ELF-1 (cell line): ENCODE data around the gene RNF32.
"Not testable (repeated sequence)": the region's sequence is repeated elsewhere in the genome, so short reads cannot be mapped to it uniquely, and the experiment has no call there.

ENCODE experiments used
- DNase-seq: peaks from one replicate; pipeline ENCODE4 v3.0.0-alpha.2; 2016; ENCODE audit warnings: low read depth, low spot score

Gene RNF32

DNA sequence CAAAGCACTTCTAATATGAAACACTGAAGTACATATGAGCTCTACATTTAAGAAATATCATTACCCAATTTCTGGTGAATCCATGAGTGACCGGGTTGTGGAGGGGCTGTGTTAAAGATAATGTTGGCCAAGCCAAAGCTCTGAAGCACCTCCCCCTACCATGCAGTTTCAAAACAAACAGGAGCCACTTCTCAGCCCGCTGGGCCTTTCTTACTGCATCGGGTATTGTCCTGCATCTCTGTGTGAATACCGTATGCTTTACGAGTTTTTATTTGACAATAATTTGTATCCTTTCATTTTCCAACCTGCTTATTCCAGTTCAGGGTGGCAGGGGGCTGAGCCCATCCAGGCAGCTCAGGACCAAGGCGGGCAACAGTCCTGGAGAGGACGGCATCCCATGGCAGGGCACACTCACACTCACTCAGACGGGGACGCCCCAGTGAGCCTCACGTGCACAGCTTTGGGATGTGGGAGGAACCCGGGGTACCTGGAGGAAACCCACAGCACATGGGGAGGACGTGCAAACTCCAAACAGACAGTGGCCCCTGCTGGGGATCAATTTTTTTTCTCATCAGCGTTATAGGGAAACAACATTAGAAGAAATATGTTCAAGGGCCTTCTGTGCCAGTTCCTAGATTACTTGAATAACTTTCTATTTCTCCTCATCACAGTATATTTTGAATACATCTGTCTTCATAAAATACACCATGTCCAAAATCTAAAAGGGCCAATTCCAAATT, 1.9 kb downstream of the RNF32 start:
- DNase-seq: no peak

DNA sequence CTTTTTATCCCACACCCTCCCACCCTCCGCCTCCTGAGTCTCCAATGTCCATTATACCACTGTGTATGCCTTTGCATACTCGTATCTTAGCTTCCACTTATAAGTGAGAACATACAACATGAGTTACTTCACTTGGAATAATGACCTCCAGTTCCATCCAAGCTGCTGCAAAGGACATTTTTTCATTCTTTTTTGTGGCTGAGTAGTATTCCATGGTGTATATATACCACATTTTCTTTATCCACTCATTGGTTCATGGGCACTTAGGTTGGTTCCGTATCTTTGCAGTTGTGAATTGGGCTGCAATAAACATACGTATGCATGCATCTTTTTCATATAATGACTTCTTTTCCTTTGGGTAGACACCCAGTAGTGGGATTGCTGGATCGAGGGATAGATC, 6.8 kb downstream of the RNF32 start:
- not testable (repeated sequence) for DNase-seq

DNA sequence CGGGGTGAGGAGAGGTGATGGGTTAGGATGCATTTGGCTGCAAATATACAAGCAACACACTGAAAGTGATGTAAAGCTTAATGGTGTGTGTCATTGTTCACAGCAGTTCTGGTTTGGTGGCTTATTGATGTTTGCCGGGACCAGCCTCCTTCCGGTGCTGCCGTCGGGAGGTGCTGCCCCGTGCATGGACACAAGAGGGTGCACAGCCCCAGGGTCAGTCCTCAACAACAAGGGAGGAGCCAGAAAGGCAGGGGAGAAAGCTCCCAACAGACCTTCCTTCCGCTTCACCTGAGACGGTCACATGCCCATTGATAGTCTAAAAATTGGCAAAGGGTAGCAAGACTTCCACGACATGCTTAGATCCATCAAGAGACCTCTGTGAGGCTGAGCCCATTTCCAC, 9.5 kb downstream of the RNF32 start:
- peak; percentile 47 for DNase-seq

DNA sequence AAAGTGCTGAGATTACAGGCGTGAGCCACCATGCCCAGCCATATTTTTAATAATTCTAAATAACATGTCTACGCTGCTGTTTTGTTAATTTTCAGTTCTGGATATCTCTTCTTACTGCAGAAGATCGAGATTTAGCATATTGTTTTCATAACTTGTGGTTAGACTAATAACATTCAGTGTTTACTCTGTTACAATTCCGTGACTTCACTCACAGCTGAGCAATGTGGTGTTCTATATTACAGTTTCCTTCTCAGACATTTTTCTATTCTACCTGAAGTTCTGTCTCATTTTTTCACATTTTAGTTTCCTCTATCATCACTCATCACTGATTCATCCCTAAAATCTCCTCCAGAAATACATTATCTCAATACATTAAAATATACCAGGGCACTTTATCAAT, 10.9 kb downstream of the RNF32 start:
- DNase-seq: no peak

DNA sequence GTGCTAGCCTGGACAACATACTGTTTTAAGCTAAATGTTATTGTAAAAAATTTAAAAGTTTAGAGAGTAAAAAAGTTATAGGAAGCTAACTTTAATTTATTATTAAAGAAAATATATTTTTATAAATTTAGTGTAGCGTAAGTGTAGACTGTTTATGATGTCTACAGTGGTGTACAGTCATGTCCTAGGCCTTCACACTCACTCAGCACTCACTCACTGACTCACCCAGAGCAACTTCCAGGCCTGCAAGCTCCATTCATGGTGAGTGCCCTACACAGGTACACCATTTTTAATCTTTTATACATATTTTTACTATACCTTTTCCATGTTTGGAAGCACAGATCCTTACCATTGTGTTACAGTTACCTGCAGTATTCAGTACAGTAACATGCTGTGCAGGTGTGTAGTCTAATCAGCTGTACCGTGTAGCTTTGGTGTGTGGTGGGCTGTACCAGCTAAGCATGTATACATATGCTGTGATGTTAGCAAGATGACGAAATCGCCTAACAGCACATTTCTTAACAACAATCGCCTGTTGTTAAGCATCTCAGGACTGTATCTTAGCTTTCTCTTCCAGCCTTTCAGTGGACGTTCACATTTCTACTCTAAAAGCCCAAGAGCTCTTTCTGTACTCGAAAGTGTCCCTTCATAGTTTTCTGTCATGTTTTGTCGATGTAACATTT, 12.5 kb downstream of the RNF32 start:
- no peak for DNase-seq

DNA sequence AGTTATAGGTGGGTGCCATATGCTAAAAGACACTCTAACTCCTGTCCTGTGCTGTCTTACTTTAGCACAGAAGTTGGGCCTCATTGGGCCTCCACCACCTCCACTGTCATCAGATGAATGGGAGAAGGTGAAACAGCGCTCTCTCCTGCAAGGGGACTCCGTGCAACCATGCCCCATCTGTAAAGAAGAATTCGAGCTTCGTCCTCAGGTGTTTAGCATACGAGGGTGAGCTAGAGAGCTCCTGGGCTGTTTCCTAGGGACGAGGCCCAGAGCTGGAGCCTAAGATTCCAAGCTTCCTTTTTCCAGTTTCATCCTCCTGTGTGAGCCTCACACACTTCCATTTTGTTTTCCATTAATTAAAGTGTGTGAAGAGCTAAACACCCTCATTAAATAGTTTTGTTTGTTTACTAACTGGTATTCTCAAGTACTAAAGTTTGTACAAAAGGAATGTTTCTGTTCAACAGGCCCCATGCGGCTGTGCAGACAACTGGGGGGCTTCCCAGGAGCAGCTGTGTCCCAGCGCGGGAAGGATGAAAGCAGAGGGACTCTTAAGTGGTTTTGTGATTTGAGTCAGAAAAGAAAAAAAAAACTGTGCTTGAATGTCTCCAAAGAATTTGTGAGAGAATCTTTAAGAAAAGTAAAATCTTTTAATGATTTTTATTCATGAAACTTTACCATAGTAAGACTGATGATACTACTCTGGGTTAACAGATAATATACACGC, 14.1 kb downstream of the RNF32 start:
- DNase-seq: no peak

DNA sequence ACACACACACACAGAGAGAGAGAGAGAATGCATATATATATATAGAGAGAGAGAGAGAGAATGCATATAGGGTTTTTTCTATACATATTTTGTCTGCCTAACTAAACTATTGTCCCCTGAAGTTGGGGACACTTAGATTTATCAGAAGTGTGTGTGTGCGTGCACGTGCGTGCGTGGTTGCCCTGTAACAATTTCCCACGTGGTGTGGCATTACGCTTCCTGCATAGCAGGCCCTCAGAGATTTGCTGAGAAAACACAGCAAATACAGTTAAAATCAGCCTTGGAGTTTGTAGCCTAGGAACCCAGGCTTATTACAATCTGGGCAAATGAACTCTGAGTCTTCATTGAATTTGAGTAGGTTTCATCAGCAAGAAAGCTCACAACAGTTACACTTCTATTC, 14.7 kb downstream of the RNF32 start:
- no peak for DNase-seq

DNA sequence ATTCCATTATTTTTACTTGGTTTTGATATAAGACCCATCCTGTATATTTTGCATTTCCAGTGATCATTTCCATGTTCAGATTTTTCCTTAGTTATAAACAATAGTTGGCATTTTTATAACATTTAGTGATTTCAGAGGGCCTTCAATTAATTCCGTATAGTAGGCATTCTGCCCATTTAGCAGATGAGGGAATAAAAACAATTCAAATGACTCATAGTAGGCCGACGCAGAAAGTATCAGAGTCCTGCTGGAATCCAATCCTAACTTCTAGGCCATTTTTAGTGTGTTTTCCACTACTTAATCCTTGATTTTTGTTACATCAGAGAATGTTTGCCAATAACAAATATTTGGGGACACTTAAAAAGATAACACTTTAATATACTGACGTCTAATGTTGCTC, 15.4 kb downstream of the RNF32 start:
- no peak for DNase-seq

DNA sequence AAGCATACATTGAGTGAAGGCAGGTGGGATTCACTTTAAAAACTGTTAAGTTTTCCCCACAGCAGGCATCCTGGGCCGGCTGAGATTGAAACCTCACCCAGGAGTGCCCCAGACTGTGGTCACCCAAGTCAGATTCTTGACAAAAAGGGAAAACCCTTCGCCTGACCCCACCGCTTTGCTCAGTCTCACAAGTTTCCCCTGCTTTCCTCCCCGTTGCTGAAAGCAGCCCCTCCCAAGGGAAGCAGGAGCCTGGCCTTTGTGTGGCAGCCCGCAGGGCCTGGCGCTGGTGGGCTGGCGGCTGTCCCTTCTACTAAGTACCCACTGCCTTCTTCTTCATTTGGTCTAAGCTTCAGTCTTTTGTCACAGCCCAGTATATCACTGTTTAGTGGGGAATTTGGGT, 16.0 kb downstream of the RNF32 start:
- no peak for DNase-seq

DNA sequence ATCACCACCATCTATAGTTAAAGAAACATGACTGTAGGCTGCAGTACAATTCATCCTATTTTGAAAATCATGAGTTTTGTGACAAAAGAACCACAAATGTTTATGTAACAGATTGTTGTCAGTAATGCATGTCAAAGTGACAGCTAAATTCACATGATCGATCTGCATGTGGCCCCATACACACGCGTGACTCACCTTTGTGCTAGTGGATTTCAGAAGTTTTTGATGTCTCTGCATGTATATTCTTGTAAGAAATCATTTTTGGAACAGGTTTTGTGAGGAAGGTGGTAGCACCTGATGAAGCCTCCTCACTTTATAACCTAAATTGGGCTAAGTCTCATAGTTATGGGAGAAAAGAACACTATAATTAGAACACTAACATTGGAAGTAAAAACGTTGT, 17.1 kb downstream of the RNF32 start:
- DNase-seq: no peak

DNA sequence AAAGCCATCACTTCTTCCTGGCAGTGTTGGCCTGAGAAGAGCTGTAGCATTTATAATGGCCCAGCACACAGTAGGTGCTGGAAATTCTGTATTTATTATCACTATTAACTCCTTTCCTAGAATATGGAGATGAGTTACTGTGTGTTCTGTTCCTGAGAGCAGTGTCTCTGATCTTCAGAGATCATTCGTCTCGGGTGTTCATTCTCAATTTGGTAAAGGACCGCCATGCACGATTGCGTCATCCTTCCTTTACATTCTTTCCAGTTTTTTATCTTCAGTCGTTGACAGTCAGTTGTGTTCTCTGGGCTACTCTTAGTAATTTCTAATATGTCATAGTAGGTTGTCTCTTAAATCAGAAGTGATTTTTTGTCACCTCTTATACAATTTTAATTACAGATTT, 18.6 kb downstream of the RNF32 start:
- DNase-seq: no peak

DNA sequence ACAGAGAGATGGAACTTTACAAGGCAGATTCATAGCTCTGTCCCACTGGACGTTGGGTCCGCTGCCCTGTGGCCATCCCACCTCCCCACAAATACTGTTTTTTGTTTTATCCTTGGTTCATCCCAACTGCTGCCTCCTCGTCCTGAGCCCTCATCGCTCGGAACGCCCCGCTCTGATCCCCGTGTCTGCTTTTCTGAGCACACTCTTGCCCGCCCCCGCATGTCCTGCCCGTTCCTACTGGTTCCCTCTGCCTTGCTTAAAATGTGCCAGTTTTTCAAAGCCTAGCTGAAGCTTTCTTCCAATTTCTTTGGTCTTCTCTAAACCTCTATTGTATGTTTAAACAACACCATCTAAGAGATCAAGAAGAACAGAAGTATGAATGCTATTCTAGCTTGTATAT, 19.4 kb downstream of the RNF32 start:
- DNase-seq: no peak

DNA sequence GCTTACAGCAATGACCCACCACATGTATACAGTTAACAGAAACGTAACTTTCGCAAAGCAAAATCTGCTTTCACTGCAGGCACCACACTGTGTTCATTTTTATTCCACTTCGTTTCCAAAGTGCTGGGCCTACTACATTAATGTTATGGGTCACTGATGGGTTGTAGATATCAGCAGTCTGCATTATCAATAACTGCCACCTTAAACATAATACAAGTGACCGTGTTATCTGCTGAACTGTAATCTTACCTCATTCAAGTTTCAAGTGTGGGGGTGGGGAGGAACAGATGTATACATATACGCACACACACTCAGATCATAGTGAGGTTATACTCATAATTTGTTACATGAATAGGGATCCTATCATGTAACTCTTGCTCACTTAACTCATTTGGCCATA, 21.1 kb downstream of the RNF32 start:
- DNase-seq: no peak

DNA sequence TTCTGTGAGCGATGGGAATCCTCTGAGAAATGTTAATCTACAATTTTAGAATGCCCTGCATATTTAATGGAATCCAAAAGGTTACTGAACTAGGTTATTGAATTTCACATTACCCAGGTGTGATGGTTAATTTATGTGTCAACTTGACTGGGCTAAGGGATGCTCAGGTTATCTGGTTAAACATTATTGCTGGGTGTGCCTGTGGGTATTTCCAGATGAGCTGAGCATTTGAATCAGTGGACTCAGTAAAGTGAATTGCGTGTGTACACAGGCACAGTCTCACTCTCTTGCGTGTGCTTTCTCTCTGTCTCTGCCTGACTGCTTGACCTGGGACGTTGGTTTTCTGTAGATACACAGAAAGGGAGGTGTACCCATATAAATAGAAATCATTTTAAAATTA, 21.7 kb downstream of the RNF32 start:
- DNase-seq: no peak

DNA sequence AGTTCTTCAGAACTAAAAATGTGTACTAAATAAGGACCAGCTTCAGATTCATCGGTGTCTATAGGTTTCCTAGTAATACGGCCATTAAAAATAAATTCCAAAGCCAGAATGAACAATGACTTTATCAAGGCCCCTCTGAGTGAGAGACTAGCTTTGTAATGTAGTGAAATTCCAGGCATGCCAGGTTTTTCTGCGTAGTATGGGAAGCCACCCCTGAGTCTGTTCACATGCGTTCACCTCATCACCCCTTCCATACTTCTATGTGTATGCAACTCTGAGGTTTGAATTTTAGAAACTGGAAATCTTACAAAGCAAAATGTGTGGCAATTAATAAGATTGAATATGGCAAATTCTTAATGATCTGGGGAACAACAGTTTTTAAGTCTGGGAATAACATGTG, 24.5 kb downstream of the RNF32 start:
- DNase-seq: peak; percentile 30

DNA sequence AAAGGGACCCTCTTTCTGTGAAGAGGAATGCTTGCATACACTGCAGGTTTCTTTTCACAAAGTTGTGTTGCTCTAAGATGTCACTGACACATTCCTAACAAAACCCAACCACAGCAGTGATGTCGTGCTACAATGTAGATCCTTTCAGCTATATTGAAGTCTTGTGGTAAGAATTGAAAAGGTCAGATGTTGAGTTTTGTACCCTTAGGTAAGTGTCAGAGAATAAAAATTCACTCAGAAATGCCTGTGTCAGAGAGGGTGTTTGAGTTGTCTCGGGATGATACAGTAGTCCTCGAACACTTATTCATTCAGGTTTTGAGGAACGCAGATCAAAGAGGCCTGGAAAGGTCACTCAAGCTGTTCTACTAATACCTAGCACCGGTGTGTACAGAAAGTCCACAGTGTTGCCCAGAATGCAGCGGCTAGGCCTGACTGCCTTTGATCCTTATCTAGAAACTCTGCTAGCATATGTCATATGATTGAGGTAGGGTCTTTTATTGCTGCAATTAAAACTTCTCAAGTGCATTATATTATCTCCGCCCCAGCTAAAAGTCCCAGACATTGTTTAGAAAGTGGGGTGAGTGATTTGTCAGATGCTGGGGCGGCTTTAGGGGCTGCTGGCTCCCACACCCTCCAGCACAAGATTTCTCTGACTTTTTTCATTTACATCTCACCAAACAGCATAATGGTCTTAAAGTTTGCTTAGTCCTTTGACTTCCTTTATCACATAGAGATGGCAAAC, 26.0 kb downstream of the RNF32 start:
- no peak for DNase-seq

DNA sequence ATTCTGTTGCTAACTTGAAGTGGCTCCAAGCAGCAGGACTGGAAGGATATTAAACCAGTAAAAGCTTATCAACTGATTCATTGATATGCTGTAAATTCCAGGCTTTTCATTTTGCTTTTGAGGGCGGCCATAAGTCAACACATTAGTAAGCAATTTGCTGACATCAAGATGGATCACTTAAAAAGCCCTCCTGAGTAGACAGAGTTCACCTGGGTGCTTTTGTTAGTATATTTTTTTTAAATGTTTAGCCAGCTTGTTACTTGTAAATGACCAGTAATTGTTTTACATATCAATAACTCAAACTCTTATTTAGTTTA, 26.5 kb downstream of the RNF32 start:
- no peak for DNase-seq

DNA sequence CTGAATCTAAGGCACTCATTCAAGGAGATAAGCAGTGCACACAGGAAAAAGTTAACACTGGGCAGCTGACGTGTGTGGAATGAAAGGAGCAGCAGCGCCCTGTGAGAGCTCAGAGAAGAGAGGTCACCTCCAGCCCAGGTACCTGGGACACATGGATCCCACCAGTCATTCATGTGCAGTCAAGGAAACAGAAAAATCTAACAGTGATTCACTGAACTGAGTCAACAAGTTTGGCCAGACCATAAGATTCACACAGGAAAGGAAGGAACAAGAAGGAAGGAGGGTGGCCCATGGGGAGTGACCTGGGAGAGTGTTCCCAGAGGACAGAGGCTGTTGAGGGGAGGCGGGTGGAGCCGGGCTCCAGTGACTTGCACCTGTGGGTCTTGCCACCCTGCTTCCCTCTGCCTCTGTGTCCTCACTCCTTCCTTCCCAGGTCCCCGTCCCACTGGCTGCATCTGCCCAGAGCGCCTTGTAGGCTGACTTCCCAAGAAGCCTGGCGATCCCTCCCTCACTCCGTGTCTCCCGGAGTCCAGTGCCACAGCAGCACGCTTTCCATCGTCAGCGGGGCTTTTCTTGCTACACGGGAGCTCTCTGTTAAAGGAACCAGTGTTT, 27.7 kb downstream of the RNF32 start:
- no peak for DNase-seq

DNA sequence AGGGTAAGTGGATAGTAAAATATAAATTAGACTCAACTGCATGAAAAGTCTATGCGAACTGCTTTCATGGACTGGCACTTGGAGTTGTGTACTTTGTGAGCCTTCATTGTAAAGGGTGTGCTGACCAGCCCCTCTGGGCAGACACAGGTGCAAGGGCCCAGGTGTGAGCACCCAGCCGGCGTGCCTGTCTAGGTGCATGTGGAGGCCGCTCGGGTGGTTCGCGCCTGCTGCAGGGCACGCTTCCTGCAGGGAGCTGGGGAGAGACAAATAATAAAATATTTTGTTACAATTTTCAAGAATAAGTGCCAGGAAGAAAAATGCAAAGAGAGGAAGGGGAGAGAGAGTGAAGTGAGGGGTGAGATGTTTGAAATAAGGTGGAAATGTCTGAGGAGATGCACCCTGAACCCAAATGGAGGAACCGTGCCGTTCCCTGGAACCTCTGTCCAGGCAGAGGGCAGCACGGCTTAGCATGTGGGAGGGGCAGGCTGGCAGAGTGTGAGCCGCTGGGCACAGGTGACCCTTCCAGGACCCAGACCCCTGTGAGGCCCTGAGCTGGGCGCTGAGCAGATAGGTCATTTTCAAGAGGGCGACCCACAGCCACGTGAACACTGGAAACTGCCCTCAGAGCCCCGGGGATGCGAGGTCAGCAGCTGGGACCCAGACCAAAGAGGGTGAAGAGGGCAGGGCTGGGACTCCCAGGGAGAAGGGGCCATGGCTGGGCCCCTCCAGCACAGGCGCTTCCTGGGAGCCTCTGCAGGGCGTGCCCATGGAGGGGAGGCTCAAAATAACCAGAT, 28.7 kb downstream of the RNF32 start:
- no peak for DNase-seq

DNA sequence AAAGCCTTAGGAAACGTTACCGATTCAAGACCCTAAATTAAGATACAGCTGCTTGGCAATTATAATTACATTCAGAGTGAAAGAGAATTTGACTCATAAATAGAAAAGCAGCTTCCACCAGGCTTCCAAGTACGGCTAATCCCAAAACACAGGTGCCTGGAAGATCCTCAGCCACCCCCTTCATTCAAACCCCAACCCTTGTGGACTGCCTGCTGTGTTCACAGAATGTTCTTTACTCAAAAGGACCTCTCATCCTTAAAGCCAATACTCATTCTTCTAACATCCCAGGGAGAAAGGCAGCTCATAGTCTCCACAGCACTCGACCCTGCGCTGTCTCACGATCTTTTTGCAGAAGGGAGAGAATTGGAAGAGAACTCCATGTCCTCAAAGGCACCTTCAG, 32.9 kb downstream of the RNF32 start:
- no peak for DNase-seq

DNA sequence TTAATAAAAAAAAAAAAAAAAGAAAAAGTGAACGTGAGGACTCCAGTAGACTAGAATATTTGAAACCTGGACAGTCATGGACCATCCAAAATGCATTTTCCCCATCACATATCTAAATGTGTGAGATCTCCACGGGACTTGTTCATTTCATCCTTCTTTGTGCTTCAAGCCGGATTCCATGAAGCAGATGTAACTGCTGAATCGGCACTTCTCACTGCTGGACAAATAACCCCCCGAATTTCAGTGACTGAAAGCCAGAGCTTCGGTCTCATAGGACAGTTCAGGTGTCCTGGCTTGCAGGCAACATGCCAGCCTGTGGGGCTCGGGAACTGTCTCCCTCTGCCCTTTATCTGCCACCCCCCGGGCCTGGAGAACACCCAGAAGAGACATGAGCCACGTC, 33.3 kb downstream of the RNF32 start:
- DNase-seq: no peak
